GM19328 (cell line): Measurements from ENCODE around the gene RGS8.
"Not testable (repeated sequence)": the region's sequence is repeated elsewhere in the genome, so short reads cannot be mapped to it uniquely, and the experiment has no call there.

Experiments used
- ATAC-seq: cut with Tn5 transposase; IDR thresholded peaks from one replicate; pipeline ENCODE4 v1.9.1; 2021; ENCODE audit warnings: mild to moderate bottlenecking, moderate library complexity; ENCODE audit not compliant: unreplicated experiment

The RGS8 gene

GRCh38 chr1:182703539-182703938 lies 19.2 kb upstream of the RGS8 start:
- no peak for ATAC-seq

- ATAC-seq = no peak
These were observed 18.6 kb upstream of the RGS8 start for GRCh38 chr1:182702826-182703524.

DNA sequence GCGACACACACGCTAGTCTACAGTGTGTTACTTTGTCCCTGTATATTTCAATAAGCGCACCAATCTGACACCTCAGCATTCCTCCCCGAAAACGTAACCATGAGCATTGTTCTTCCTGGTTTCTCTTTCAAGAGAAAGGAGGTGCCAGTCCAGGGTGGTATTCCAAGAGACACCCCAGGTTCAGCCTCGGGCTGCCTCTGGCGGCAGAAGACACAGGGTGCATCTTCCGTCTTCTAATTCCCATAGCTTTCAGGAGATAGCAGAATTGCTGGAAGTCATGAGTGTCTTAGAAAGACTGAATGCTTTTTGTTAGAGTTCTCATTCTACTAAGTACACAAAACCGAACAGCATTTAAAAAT lies 15.9 kb upstream of the RGS8 start:
- ATAC-seq = no peak

DNA sequence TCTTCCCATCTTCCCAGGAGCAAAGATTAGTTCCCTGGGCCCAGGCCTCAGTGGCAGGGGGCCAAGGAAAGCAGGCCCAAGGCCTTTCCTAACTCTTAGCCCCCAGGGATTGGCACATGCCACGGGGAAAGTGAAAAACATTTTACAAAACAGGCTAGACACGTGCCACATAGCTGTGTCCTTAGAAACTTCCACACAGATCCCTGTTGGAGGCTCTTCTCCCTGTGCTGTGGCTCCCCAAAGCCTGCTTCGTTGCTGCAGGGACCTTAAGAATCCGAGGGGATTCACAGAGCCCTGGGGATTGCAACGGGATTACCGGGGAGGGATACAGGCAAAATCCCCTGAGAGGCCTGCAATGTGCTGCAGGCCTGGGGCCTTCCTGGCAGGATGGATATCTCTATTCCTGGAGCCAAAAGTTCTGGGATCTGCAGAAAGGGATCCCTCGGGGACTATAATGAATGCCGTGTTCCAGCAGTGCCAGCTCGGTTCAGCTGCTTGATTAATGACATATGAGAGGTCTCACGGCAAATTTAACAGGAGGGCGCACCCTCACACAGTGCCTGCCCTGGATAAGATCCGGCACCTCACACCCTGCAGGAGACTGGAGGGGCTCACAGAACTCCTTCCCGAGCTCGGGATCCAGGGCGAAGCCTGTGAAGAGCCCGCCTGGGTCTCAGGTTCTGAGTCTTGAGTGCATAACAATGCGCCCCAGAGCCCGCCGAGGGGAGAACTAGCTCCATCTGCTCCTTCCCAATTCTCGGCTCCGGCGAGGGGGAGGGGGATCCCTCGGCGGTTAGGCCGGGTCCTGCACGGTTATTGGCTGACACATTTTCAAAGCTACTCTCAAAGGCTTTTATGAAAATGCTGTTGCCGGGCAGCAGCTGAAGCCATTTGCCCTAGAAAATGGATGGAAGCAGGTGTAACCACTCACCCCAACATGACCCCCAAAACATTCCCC lies 15.3 kb upstream of the RGS8 start:
- ATAC-seq = no peak

GRCh38 chr1:182698971-182699370 lies 14.6 kb upstream of the RGS8 start:
- ATAC-seq = no peak

DNA sequence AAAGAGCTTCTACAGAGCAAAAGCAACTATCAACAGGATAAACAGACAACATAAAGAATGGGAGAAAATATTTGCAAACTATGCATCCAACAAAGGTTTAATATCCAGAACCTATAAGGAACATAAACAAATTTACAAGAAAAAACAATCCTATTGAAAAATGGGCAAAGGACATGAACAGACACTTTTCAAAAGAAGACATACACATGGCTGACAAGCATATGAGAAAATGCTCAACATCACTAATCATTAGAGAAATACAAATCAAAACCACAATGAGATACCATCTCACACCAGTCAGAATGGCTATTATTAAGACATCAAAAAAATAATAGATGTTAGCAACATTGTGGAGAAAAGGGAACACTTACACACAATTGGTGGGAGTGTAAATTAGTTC lies 8.8 kb upstream of the RGS8 start:
- not testable (repeated sequence) for ATAC-seq

DNA sequence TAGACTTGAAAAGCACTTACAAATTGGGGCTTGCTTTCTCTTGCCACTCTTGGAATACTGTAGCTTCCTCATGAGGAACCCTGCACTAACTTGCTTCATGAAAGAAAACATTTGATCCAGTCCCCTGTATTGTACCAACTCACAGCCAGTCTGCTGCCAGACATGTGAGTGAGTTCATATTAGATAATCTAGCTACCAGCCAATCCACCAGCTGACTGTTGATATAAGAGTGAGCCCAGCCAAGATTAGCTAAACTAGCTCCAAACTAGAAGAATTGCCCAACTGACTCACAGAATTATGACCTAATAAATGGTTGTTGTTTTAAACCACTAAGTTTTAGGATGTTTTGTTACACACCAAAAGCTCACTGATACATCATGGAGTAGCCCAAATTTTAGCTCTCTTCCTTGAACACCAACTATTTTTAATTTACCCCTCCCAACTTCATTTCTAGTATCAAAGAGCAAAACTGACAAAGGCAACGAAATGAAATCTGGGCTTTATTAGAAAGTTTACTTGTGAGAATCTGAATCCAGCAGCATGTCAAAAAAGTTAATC lies 6.6 kb upstream of the RGS8 start:
- no peak for ATAC-seq

DNA sequence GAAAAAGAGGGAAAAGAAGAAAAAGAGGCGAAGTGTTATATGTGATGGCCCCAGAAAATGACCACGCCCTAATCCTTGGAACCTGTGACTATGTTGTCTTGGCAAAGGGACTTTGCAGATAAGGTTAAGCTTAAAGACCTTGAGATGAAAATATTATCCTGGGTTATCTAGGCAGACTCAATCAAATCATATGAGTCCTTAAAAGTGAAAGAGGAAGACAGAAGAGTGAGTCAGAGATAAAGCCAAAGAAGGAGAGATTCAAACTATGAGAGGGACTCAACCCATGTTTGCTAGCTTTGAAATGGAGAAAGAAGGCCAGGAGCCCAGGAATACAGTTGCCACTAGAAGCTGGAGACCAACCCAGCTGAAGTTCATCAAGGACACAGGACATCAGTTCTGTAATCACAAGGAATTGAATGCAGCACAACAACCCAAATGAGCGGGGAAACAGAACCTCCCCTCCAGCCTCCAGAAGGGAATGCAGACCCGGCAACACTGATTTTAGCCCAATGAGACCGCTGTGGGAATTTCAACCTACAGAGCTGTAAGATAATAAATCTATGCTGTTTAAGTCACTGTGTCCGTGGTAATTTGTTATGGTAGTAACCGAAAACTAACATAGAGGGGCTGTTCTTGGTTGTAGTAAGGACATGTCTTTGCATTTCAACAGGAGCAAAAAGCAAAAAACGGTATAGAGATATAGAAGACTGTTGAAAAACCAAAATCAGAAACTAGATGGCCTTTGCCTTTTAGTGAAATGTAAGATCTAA lies 4.2 kb upstream of the RGS8 start:
- ATAC-seq = no peak

GRCh38 chr1:182687361-182687760 lies 3.0 kb upstream of the RGS8 start:
- ATAC-seq = no peak

- no peak for ATAC-seq
These were observed 2.1 kb upstream of the RGS8 start for GRCh38 chr1:182686446-182686845.

- no peak for ATAC-seq
These were observed 828 bp upstream of the RGS8 start for GRCh38 chr1:182685215-182685614.

GRCh38 chr1:182682898-182683501 lies 1.4 kb downstream of the RGS8 start:
- no peak for ATAC-seq

- ATAC-seq = no peak
These were observed 2.0 kb downstream of the RGS8 start for GRCh38 chr1:182682406-182682805.

GRCh38 chr1:182681568-182681912 lies 2.8 kb downstream of the RGS8 start:
- no peak for ATAC-seq

DNA sequence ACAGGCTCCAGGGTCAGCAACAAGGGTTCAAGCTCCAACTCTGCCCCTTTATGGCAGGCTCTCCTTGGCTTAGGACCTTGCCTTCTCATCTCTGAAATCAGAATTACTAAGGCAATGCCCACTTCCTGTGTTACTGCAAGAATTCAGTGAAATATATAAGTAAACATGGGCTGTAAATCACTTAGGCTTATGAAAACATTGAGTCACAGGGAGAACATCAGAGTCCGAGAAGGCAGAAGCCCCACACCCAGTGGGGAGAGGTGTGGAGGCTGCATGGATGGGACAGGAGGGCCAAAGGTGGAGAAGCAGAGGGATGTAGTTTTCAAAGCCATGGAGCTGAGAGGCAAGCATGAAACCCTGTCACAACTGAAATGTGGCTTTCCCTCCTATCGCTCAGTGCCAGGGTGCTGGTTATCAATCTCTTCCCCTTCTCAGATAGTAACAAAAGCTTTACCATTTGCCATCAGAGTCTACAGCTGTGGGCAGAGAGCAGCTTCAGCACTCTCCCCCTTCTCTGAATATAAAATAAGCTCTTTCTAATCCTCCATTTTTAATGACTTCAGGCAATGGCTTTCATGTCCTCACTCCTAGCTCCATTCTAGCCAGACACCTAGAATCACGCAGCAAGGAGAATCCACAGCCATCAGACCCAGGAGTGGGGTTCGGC lies 3.4 kb downstream of the RGS8 start:
- no peak for ATAC-seq

DNA sequence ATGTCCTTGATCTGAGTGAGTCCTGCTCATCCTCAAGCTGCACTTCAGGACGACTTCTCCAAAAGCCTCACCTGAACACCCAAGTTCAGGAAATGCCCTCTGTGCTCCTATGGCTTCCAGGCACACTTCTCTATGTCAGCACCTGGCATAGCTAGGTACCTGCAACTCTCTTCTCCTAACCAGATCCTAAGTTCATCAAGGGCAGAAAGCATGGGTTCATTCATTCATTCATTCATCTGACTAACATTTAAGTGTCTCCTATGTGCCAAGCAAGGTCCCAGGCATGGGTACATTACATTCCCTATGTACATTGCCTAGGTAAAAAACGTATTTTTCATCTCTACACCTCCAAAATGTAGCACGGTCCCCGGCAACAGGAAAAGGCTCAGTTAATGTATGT lies 4.0 kb downstream of the RGS8 start:
- no peak for ATAC-seq

GRCh38 chr1:182679684-182680083 lies 4.7 kb downstream of the RGS8 start:
- no peak for ATAC-seq

DNA sequence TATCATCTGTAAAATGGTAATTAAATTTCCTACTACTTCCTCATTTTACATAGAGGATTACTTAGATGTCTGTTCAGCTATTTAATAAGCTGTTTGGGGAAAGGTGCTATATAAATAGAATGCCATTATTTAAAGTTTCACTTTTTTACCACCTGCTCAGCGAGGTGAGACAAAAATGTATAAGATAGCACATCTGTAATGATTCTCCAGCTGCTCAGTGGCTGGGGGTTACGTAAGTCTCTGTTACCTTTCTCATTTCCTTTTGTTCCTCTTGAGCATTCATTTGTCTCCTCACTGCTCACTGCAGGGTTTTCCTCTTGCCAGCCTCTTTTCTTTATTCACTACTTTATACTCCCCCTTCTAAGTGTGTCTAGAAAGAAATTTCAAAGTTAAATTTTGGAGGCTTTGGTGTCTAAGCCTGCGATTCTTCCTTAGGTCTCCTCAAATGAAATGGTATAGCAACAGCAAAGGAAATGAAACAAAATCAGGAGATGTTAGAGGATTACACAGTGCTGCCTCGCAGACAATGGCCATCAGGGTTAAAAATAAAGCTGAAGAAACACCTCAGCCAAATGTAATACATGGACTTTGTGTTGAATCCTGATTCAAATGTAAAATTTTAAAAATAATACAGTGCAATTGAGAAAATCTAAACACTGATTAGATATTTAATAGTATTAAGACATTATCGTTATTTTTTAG lies 6.8 kb downstream of the RGS8 start:
- ATAC-seq = peak; percentile 90

DNA sequence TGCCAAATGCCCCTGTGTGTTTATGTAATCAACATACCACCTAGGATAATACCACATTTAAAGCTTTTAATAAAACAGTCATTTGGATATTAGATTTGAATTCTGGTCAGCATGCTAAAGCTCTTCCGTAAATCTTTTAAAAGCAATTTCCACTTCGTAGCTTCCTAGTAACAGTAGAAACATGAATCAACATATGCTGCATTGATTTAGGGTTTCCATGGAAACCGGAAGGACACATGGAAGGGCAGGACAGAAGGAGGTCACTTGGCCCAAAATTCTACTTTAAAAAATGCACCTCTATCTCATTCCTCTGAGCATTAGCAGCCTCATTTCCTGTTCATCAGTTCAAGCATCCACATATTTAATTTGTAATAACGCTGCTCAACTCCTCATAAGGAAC lies 8.1 kb downstream of the RGS8 start:
- ATAC-seq = no peak
